Esophagus muscularis mucosa (tissue), 3 donors: ENCODE measurements around the gene ACVR1B.

Source experiments
- CTCF ChIP-seq, 3 experiments: fragments of 200-600 bp in 2 of 3; fragments of 450-650 bp in 1 of 3; sonication (generic) in 2 of 3; IDR thresholded peaks; one replicate each; pipeline ENCODE4 v1.5.1; 2017 to 2019; ENCODE audit warnings: antibody characterized with exemption in 3 of 3, mild to moderate bottlenecking in 2 of 3, moderate library complexity in 1 of 3
- POLR2A ChIP-seq: fragments of 450-650 bp; IDR thresholded peaks from one replicate; pipeline ENCODE4 v1.6.1; 2017; ENCODE audit warnings: antibody characterized with exemption, moderate library complexity, mild to moderate bottlenecking, low read depth

GRCh38 chr12:51941011-51941581 is 10.4 kb upstream of the ACVR1B start:
- TF ChIP-seq CTCF (IDR thresholded peaks at IDR 0.05): no peak
- no peak for TF ChIP-seq POLR2A
